Measurements from ENCODE around the gene MFAP1.

- no peak for TF ChIP-seq EZH2 (IDR thresholded peaks at IDR 0.05)
- TF ChIP-seq POLR2AphosphoS5 (IDR thresholded peaks at IDR 0.05; ENCODE audit: borderline replicate concordance, low read depth, low read length), result no peak
- TF ChIP-seq FOXP2 (optimal IDR thresholded peaks at IDR 0.05; ENCODE audit: control extremely low read depth, extremely low read length, insufficient read depth), result no peak
Measured at GRCh38 chr15:43793647-43794046, 30.8 kb downstream of the MFAP1 start.

Data from SK-N-MC (cell line).